Hepatocyte (in vitro differentiated cells): ENCODE results near the gene PTPRM. TPM values are rescaled to one million over a fixed set of nuclear protein-coding genes. Genes with fewer than 3 reads are reported as not detected.

ENCODE experiments used
- DNase-seq: peaks from one replicate; pipeline ENCODE4 v3.0.0-alpha.2; 2016; ENCODE audit warnings: low spot score
- H2AFZ ChIP-seq: fragments of 200-600 bp; sonication (generic); 2 replicates; pipeline ENCODE4 v1.6.0; 2016; ENCODE audit warnings: antibody characterized with exemption, mild to moderate bottlenecking
- H3K27ac ChIP-seq: fragments of 200-600 bp; sonication (generic); 2 replicates; pipeline ENCODE4 v1.5.1; 2016; ENCODE audit warnings: mild to moderate bottlenecking
- H3K27me3 ChIP-seq: fragments of 200-600 bp; sonication (generic); 2 replicates; pipeline ENCODE4 v1.6.1; 2016
- H3K36me3 ChIP-seq: fragments of 200-600 bp; sonication (generic); replicated peaks from 2 replicates; pipeline ENCODE4 v1.5.1; 2016; ENCODE audit warnings: low read depth; ENCODE audit not compliant: insufficient read depth
- H3K4me1 ChIP-seq: fragments of 200-600 bp; sonication (generic); 2 replicates; pipeline ENCODE4 v1.5.1; 2016; ENCODE audit warnings: mild to moderate bottlenecking, moderate library complexity; ENCODE audit not compliant: insufficient read depth
- H3K4me2 ChIP-seq: fragments of 200-600 bp; sonication (generic); 2 replicates; pipeline ENCODE4 v1.6.0; 2016
- H3K4me3 ChIP-seq: fragments of 200-600 bp; sonication (generic); 2 replicates; pipeline ENCODE4 v1.5.1; 2016; ENCODE audit warnings: mild to moderate bottlenecking
- H3K79me2 ChIP-seq: fragments of 200-600 bp; sonication (generic); 2 replicates; pipeline ENCODE4 v1.6.0; 2017; ENCODE audit warnings: mild to moderate bottlenecking
- H3K9me2 ChIP-seq: fragments of 200-600 bp; sonication (generic); replicated peaks from 2 replicates; pipeline ENCODE4 v1.6.0; 2017; ENCODE audit warnings: mild to moderate bottlenecking; ENCODE audit not compliant: insufficient read depth
- H3K9me3 ChIP-seq: fragments of 200-600 bp; sonication (generic); 2 replicates; pipeline ENCODE4 v1.5.1; 2016; ENCODE audit warnings: low read depth, mild to moderate bottlenecking
- H4K20me1 ChIP-seq: fragments of 200-600 bp; sonication (generic); 2 replicates; pipeline ENCODE4 v1.6.0; 2016; ENCODE audit warnings: mild to moderate bottlenecking; ENCODE audit not compliant: insufficient read depth, poor library complexity, severe bottlenecking
- EZH2 ChIP-seq: fragments of 200-600 bp; sonication (generic); IDR thresholded peaks from 2 replicates; pipeline ENCODE4 v1.6.1; 2016; ENCODE audit warnings: antibody characterized with exemption, mild to moderate bottlenecking, borderline replicate concordance
- EZH2phosphoT487 ChIP-seq: fragments of 200-600 bp; sonication (generic); IDR thresholded peaks from one replicate; pipeline ENCODE4 v1.6.1; 2018; ENCODE audit warnings: antibody characterized with exemption, mild to moderate bottlenecking, low read depth, moderate library complexity; ENCODE audit not compliant: unreplicated experiment, severe bottlenecking
- WGBS: methylation state at CpG from one replicate; pipeline ENCODE4 v1.1.6; 2016; ENCODE audit warnings: low lambda C conversion rate; ENCODE audit errors: missing lambda C conversion rate; 5-methylcytosine and 5-hydroxymethylcytosine counted together
- polyA plus RNA-seq: library from polyadenylated mRNA; unstranded; fragments of >200 nt; fragmentation: Nextera tagmentation; extraction: Ambion mirVana; gene quantifications from 2 replicates; pipeline ENCODE4 v1.2.1, GENCODE V29; 2016
- total RNA-seq: library from RNA; depleted of rRNA; stranded (reverse); fragments of >200 nt; gene quantifications from 2 replicates; pipeline ENCODE4 v1.2.3, GENCODE V29; 2014
- TF ChIP-seq, protein P1 (sequence below): fragments of 200-600 bp; sonication (generic); IDR thresholded peaks from 2 replicates; pipeline ENCODE4 v1.5.1; 2016; ENCODE audit warnings: antibody characterized with exemption, mild to moderate bottlenecking; ENCODE audit not compliant: poor library complexity

PTPRM gene
- total and polyA plus RNA-seq, 2 experiments from 2014 or later = 26.1 to 47.4 TPM

DNA sequence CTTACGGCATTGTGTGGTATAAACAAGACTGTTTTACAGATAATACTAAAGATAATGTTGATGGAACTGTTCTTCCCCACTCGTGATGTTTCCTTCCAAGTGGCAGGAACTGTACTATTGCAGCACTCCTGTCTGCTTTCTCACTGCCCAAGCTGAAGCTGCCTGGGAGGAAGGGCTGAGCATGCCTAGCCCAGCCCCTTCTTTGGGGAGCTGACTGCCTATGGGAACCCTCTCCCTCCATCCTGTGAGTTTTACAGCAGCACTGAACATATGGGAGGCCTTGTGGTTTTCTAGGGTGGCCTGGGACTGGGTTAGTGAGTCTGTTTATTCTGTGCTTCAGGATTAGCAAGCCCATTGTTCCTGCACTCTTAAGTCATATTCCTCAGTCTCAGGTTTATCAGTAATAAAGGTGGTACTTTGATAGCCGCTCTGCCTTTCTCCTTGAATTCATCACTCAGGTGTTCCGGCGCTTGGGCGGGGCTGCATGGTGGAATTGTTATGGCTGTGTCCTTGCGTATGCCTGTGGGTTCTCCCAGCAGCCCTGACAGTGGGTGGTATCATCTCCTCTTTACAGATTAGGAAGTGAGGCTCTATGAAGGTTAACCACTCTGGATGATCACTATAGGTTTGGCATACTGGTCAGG is 379.7 kb downstream of the PTPRM start:
- TF ChIP-seq EZH2phosphoT487 (no peak), EZH2 (no peak)
- TF ChIP-seq, protein P1, sequence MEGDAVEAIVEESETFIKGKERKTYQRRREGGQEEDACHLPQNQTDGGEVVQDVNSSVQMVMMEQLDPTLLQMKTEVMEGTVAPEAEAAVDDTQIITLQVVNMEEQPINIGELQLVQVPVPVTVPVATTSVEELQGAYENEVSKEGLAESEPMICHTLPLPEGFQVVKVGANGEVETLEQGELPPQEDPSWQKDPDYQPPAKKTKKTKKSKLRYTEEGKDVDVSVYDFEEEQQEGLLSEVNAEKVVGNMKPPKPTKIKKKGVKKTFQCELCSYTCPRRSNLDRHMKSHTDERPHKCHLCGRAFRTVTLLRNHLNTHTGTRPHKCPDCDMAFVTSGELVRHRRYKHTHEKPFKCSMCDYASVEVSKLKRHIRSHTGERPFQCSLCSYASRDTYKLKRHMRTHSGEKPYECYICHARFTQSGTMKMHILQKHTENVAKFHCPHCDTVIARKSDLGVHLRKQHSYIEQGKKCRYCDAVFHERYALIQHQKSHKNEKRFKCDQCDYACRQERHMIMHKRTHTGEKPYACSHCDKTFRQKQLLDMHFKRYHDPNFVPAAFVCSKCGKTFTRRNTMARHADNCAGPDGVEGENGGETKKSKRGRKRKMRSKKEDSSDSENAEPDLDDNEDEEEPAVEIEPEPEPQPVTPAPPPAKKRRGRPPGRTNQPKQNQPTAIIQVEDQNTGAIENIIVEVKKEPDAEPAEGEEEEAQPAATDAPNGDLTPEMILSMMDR = no peak
- no peaks in the 10 kb centered on the region for H3K9me2 ChIP-seq
- H3K79me2 ChIP-seq = no peaks in the 10 kb centered on the region
- H3K27me3 ChIP-seq = no peaks in the 10 kb centered on the region
- no peaks in the 10 kb centered on the region for H3K36me3 ChIP-seq
- no peaks in the 10 kb centered on the region for H4K20me1 ChIP-seq
- 58% methylated on average over 7 of the region's 7 CpGs for WGBS
- DNase-seq = peak; percentile 73
- peaks cover 10% of the 10 kb centered on the region for H3K4me1 ChIP-seq
- peak overlapping the region; percentile 63 for H3K4me2 ChIP-seq
- no peak overlapping the region for H3K4me3 ChIP-seq
- H3K9me3 ChIP-seq = no peaks in the 10 kb centered on the region
- peak overlapping the region; percentile 91 for H3K27ac ChIP-seq
- peak overlapping the region; percentile 47 for H2AFZ ChIP-seq

DNA sequence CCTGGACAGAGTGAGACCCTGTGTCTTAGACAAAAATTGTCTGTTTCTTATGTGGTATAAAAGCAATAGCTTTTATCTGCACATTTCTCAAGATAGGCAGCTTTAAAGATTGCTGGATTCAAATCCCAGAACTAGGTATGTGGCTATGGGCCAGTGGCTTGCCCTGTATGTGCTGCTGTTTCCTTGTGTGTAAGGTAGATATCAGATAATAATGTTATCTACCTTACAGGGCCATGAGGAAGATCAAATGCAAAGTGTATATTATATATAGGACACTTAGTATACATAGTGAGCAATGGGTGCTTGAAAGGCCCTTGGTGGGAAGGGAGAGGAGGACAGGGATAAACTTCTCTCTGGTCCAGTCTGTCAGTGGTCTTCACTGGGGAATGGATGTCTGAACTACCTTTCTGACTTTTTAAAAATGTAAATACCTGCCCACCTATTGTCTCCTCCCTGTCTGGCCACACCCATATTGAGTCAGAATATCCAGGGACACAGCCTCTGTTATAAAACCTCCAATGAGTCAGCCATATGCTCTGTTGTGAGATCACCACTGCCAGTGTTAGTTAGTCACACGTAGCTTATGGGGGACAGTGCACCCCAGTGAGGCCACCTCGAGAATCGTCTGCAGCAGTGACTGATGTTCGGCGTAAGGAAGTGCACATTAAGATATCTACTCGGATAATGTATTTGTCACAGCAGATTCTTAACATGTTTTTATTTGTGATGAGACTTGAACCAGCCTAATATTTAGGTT is 383.4 kb downstream of the PTPRM start:
- peaks cover 7% of the 10 kb centered on the region for H3K4me1 ChIP-seq
- H3K36me3 ChIP-seq = no peaks in the 10 kb centered on the region
- no peak overlapping the region for H3K4me2 ChIP-seq
- WGBS = 89% methylated on average over 6 of the region's 6 CpGs
- H3K4me3 ChIP-seq = no peak overlapping the region
- H3K79me2 ChIP-seq = no peaks in the 10 kb centered on the region
- no peaks in the 10 kb centered on the region for H3K9me3 ChIP-seq
- no peak overlapping the region for H2AFZ ChIP-seq
- DNase-seq = peak; percentile 59
- no peaks in the 10 kb centered on the region for H3K27me3 ChIP-seq
- no peak for TF ChIP-seq EZH2phosphoT487
- TF ChIP-seq EZH2 = no peak
- TF ChIP-seq, protein P1 = no peak
- no peaks in the 10 kb centered on the region for H3K9me2 ChIP-seq
- no peaks in the 10 kb centered on the region for H4K20me1 ChIP-seq
- peak overlapping the region; percentile 59 for H3K27ac ChIP-seq

DNA sequence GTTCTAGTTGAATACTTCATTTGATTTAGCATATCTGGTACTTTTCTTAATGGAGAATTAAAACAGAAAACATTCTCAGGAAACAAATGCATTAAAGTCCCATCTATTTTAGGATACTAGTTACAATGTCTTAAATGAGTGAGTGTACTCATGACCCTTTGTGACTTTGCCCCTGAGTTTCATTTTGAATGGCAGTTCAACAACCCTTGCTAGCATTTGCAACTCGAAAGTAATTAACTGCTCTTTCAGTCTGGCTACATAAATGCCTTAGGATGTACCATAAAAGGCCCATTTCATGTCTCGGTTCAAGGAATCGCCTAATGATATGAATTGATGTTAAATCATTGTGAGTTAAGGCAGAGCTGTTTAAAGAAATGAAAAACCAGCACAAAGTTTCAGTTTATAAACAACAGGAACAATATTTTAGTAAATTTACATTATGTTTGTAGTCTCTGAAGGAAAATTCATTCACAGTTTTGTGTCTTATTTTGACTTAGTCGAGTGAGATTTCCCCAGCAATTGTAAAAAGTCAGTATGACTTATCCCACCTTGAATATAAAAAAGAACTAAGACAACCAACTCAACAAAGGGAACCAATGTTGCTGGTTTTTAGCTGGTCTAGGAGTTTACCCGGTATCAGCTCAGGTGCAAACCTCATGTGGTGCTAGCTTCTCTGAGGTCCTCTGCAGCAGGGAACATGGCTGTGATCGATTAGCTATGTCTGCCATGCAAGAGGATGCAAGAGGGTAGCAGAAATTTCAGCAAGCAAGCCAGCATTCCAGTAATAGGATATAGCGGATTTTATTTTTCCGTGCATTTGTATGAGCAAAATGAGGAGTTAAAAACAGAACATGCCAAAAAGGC is 386.2 kb downstream of the PTPRM start:
- Histone ChIP-seq H3K4me2 (no peak overlapping the region), H2AFZ (no peak overlapping the region), H3K9me3 (no peaks in the 10 kb centered on the region), H3K36me3 (no peaks in the 10 kb centered on the region), H3K9me2 (no peaks in the 10 kb centered on the region), H3K4me1 (no peaks in the 10 kb centered on the region), H3K27ac (no peak overlapping the region), H3K27me3 (no peaks in the 10 kb centered on the region), H4K20me1 (no peaks in the 10 kb centered on the region), H3K79me2 (no peaks in the 10 kb centered on the region), H3K4me3 (no peak overlapping the region)
- no peak for DNase-seq
- TF ChIP-seq EZH2 (no peak), EZH2phosphoT487 (no peak)
- TF ChIP-seq, protein P1 = no peak
- WGBS = 88% methylated on average over 8 of the region's 8 CpGs
